Kasumi-1 (cell line): Measurements from ENCODE around the gene RHEBL1.

Experiments used
- DNase-seq, 2 experiments: peaks; one replicate each; lab custom pipeline; 2025; lab: John Stamatoyannopoulos, UW

Gene RHEBL1

DNA sequence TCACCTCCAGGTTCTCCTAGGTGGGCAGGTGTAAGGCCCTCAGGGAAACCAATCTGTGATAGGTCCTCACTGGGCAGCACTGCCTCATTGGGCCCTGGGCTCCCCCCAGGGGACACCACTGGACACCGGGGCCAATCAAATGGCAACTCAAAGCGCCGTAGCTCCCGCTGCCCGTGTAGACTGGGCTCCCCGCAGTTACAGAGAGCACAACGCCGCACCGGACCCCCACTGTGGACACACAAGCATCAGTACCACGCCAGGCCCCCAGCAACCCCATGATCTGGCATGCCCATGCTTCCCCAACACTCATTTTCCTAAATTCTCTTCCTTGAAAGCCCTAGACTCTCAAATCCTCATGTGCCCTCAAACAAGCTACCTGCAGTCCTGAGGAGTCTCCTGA, 15.3 kb downstream of the RHEBL1 start:
- no peak for DNase-seq

DNA sequence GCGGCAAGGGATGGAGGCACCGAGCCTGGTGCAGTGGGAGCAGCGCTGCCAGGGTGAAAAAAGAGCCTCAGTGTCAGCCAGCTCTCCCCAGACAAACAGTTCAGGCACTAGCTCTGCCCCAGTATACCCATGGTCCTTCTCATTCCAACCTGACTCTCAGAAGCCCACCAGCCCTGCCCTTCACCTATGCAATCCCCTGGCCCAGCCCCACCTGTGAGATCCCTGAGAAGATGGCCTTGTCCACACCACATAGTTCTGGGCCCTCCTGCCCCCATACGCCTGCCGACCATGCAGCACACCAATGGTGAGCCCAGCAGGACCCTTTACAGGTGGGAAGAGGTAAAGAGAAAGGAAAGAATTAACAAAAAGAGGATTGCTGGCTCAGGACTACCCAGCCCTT, 15.7 kb downstream of the RHEBL1 start:
- DNase-seq: no peak

DNA sequence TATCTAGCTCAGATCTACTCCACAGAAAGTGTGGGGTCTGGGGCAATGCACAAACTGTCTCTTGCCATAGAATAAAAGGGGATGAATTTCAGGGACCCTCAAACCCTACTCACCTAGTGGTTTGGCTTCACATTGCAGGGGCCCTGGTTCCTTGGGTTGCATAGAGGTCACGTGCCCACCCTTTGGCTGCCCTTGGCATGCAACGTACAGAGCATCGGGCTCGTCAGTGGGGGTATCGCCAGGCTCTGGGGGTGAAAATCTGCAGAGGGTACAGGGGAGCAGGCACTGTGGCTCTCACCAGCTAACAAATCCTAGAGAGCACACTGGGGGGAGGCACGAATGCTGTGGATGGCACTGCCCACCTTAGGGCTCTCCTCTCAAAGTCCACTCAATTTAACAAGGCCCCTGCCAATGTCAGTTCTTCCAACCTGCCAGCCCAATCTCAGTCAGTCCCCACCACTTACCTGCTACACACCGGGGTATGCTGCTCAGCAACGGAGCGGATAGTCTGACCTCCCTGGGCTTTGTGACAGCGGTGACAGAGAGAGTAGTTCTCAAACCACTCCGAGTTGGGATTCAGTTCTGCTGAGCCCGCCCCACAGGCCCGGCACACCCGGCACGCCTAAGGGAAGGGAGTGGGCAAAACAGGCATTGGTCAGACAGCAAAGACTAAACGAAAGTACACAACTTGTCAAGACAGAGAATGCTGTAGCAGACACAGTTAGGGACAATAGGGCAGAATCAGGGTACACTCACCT, 17.1 kb downstream of the RHEBL1 start:
- DNase-seq: no peak

DNA sequence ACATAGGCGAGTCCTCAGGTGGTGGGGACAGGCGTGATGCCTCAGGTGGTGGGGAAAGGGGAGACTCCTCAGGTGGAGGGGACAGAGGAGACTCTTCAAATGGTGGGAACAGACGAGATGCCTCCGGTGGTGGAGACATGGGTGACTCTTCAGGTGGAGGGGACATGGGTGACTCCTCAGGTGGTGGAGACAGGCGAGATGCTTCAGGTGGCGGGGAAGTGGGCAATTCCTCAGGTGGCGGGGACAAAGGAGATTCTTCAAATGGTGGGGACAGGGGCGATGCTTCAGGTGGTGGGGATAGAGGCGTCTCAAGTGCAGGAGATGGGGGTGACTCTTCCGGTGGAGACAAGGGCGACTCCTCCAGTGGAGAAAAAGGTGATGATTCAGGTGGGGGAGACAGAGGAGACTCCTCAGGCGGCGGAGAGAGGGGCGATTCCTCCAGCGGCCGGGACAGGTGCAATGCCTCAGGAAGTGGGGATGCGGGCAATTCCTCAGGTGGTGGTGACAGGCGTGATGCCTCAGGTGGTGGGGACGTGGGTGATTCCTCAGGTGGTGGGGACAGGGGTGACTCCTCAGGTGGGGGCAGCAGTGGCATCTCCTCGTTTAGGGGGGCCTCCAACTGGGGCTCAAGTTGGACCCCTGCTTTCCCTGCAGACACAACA, 17.9 kb downstream of the RHEBL1 start:
- DNase-seq: no peak

DNA sequence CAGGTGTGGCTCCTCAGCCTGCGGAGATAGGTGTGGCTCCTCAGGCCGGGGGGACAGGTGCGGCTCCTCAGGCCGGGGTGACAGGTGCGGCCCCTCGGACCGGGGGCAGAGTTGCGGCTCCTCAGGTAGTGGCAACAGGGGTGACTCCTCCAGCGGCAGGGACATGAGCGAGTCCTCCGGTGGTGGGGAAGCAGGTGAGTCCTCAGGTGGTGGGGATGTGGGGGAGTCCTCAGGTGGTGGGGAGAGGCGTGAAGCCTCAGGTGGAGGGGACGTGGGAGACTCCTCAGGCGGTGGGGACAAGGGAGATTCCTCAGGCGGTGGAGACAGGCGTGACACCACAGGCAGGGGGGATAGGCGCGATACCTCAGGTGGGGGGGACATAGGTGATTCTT, 18.4 kb downstream of the RHEBL1 start:
- no peak for DNase-seq

DNA sequence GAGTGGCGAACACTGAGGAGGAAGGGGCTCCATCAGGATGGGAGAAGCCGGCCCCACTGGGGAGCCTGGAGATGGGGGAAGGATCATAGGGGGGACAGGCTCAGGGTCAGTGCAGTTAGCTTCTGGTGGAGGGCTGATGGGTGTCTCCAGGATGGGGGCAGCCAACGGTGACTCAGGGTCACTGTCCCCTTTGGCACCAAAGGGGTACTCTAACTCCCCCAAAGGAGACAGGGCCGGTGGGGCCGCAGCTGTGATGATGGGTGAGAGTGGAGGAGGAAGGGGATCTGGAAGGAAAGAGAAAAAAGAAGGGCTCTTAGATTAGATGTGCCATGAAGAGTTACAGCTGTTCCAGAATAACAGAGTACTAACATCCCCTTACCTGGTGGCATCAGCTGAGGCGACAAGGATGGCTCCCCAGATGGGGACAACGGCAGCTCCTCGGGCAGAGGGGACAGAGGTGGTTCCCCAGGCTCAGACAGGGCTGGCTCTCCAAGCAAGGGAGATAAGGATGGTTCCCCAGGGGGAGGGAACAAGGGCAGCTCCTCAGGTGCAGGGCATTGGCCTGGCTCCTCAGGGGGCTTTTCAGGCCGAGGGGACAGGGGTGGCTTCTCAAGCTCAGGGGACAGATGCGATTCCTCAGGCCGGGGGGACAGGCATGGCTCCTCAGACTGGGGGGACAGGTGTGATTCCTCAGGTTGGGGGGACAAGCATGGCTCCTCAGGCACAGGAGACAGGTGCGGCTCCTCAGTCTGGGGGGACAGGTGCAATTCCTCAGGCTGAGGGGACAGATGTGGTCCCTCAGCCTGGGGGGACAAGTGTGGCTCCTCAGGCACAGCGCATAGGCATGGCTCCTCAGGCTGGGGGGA, 19.0 kb downstream of the RHEBL1 start:
- DNase-seq: no peak

DNA sequence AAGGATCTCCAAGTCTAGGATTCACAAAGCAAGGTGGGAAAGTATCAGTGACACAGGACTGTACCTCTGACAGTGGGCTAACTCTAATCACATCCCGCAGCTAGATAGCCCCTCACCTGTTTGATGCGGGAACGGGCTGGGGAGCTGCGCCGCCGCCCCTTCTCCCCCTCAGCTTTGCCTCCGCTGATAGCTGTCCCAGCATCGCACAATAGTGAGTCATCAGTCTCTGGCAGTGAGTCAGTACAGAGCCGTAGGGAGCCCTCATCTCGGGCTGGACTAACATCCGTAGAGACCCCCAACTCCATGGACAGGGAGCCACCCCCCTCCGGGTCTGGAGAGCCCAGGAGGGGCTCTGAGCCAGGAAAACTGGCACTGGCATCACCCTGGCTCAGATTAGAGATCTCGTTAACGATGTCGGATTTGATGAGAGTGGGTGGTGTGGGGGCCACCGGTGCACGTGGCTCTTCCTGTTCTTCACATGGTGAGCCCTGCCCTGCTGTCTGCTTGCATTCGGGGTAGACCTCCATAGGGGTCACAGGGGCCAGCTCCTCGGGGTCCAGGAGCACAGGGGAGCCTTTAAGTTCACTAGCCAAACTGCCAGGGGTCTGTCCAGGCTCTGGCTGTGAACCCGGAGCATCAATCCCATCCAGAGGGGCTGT, 20.1 kb downstream of the RHEBL1 start:
- DNase-seq: no peak

DNA sequence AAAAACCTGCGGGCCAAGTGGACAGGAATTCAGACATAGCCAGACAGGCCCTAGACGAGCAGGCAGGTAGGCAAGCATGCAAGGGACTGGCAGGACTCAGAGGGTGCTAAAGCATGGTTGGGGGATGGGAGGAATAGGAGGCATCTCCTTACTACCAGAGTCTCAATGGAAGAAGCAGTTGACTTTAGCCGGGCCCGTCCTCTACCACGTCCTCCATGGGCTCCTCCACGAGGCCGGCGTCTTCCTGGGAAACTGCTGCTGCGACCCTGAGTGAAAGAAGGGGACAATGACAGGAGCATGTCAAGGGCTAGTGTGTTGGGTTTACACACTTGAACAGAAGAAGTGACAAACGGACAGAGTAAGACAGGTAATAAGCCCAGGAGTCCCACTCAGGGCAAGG, 20.8 kb downstream of the RHEBL1 start:
- no peak for DNase-seq

DNA sequence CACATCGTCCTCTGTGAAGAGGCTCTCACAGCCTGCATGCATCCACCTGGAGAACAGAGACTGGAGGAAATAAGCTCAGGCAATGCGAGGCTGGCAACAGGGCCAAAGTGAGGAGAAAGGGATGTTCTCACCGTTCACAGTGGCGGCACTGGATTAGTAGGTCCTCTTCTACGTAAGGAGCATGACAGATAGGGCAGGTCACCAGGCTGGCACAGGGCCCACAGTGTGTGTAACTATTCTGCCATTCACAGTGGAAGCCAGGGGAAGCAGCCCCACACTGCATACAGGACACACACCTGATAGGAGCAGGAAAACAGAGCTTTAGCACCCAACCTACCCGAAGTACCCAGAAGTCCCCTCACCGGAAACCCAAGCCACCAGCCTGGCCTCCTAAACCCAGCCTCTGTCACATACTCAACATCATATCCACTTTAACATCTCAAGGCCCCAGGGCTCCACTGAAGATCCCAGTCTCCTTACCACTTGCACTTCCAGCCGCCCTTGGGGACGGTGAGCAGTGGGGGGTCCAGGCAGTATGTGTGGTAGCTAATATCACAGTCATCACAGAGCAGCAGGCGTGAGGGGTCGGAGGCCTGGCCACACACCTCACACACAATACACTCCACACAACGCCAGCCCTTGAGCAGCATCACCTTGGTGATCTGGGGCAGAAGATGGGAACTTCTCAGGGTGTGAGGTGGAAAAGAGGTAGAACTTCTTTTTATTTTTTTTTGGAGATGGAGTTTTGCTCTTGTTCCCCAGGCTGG, 23.5 kb downstream of the RHEBL1 start:
- no peak for DNase-seq

DNA sequence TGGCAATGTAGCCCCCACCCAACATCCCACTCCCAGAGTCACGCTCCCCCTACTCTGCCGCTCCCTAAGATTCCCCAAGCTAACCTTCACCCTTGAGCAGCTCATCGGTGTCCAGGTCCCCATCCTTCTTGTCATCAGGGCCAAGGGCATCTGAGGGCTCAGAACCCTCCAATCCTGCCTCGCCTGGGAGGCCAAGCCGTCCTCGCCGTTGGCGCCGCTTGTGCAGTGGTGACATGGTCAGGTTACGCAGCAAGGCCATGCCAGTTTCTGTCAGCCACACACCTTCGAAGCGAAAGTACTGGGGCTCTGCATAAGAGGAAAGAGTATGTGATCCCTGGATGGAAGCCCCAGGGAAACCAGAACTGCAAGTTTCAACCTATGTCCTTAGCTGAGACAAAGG, 25.1 kb downstream of the RHEBL1 start:
- no peak for DNase-seq

DNA sequence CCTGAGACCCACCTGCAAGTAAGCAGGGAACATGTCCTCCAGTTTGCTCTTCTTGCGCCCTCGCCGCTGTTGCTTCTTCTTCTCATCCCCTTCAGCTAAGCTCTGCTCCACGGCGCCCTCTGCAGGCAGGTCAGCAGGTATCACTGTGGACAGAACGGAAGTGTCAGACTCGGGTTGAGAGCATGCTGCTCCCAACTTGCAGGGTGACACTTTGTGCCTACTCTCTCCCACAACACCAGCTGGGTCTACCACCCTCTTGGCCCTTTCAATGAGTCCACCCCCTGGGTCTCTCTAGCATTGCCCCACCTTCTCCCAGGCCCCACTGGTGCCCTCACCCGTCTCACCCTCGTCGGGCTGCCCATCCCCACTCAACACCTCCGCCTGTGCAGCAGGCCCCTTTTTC, 25.9 kb downstream of the RHEBL1 start:
- DNase-seq: peak; percentile 87 to 93

DNA sequence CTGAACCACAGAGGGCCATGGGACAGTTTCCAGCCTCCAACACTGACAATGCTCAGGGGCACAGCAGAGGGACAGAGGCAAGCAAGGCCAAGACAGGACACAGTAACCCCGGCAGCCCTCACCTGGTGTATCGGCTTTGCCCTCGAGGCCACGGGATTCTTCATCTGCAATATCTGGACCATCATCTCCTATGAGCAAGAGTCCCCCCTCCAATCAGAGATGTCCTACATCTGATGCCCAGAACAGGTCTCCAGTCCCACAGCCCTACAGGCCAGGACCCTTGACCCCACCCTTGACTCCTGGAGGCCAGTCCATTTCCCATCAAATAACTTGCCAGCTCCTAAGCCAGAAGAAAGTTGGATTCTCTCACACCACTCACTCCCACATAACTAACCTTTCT, 26.5 kb downstream of the RHEBL1 start:
- no peak for DNase-seq

DNA sequence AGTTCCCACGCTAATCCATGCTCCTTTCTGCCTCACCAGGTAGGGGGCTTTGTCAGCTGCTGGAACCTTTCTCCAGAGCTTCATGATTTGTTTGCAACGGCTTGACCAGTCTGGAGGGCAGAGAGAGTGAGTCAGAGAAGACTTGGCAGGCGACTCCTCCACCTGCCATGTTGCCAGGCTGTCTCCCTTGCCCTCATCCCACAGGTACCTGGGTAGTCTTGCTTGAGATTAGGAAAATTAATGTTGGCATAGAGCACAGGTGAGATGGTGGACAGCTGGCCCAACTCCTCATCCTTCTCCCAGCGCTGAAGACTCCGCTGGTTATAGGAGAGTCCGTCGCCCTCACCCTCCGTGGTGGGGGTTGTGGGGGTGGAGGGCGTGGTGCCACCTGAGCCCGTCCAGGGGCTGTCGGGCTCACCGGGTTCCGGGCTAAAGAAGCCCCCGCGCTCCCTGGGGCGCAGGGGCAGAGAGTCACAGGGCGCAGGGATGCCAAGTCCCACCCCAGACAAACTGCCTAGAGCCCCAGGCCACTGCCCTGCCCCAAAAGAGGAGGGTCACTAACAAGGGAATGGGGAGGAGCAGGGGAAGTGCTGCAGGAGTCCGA, 27.8 kb downstream of the RHEBL1 start:
- DNase-seq: no peak

DNA sequence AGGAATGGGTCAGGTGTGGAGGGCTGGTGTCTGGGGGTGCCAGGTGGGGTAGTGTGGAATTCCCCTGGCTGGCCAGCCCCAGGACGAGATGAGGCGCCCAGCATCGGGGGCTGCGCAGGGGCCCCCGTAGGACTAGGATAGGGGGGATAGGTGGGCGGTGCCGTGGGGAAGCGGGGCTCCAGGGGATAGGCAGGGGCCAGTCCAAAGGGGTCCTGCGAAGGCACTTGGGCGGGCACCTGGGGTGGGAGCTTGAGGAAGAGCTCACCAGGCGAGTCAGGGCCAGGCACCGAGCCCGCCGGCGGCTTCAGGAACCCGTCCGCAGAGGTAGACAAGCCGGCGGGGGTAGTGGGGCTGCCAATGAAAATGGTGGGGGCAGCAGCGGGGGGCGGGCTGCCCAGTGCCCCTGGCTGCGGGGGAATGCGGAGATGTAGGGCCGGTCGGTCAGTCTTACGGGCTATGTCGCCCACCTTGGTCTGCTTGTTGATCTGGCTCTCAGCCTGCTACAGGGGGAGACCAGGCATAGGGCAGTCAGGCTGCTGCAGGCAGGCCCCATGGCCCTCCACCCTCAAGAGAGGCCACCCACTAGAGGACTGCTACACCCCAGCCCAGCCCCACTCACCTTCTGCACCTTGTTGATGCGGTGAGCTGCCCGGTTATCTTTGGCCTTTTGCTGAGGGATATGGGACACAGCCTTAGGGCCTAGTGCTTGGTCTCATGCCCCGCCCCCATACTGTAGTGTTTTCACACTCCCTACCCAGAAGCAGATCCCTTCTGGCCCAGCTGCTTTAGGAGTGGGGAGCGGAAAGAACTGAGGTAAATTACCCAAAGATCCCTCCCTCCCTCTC, 28.5 kb downstream of the RHEBL1 start:
- DNase-seq: no peak

DNA sequence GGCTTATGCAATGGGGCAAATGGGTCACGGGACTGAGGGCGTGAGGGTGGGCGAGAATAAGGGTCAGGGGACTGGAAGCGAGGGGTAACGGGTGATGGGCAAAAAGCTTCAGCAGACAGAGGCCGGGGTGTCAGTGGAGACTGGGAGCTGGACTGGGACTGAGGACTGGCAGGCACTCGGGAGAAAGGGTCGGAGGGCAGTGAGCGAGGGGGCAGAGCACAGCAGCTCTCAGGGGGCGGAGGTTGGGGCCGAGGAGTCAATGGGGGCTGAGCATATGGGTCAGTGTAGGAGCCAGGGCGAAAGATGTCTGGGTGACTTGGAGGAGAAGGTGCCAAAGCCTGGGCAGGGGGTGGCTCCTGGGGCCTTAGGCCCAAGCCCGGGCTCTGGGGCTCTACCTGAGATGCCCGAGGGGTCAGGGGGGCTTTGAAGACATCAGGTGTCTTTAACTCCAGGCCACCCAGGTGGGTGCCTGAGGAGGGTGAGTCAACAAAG, 29.4 kb downstream of the RHEBL1 start:
- DNase-seq: no peak

DNA sequence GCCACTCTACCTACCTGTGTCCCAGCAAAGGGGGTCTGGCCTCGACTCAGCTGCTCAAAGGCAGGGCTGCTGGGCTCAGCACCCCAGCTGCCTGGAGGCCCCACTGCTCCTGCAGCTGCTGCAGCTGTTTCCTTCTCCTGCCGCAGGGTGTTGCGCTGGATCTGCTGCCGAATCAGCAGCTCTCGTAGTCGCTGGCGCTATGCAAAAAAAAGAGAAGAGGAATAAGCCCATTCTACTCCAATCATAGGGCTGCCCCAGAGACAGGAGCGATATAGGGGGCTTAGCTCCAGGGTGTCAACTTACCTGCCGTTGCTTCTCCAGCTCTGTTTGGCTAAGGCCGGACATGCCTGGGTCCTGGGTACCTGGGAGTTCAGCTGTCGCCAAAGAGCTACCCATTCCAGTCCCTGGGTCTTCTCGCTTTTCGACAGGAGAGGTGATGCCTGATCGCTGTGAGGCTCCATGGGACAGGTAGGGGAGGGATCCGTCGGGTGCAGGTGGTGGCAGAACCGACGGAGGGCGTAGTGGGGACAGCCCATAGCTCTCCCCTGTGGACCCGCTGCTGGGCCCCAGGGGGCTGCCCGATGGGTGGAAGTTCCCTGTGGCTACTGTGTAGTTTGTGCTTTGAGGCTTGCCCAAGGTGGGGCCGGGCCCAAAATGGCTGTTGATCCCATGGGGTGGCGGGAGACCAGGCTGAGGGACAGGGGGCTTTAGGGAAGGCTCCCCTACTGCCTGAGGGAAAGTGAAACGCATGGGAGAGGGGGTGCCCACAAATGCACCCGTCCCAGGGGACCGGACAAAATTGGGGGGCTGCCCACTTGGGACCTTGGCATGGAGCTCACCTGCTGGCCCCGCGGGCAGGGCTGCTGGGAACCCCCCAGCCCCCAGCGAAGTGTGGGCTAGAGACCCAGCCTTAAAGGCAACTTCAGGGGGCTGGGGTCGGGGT, 30.1 kb downstream of the RHEBL1 start:
- DNase-seq: no peak

DNA sequence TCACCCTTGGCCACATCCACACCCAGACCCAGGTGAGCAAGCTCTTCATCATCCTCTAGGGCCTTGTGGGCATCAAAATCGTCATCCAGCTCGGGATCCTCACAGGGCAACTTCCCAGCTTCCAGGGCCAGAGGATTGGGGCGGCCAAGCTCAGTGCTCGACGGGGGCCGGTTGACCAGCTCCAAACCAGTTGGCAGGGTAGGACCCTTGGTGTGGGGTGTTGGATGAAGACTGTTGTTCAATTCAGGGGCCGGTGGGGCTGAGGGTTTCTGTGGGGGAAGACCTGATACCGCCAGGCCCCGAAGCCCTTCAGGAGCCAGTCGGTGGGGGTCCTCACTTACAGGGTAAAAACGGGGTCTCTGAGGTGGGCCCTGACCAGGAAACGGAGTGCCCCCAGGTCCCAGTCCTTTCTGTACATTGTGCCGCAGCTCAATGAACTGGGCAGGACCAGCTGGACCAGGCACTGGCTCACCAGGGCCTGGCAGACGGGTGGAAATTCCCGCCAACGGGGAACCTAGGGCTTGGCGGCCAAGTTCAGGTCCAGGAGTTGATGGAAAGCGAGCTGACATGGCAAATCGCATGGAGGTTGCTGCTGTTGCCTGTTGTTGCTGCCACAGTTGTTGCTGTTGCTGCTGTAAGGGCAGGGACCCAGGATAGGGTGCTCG, 31.4 kb downstream of the RHEBL1 start:
- no peak for DNase-seq

DNA sequence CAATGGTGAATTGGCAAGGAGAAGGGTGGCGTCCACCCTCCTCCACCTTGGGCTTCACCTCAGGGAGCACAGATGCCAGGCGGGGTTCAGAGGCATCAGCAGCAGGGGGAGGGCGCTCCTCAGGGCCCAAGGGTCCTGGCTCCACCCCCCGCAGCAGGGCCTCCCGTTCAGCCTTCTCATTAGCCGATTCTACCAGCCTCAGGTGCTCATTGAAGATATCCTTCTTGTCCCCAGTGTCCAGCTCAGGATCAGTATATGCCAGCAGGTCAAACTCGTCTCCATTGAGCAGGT, 31.9 kb downstream of the RHEBL1 start:
- no peak for DNase-seq
